ENCODE measurements around the gene TMEM132D.

- no peak for TF ChIP-seq GATA2 (IDR thresholded peaks at IDR 0.05; ENCODE audit: low read depth, low read length)
- no peak for TF ChIP-seq GATA3 (IDR thresholded peaks at IDR 0.05; ENCODE audit: low read depth, low read length)
Measured at GRCh38 chr12:129052373-129052772, 851.5 kb downstream of the TMEM132D start.
